ENCODE measurements around the gene TMEM184A. TPM values are rescaled to one million over a fixed set of nuclear protein-coding genes. Genes with fewer than 3 reads are reported as not detected.

The TMEM184A gene
- total and polyA plus RNA-seq, 7 donors, result 0.28 to 60.3 (median 9.3) TPM; not detected in 3

GRCh38 chr7:1567049-1567771 is 11.2 kb upstream of the TMEM184A start:
- WGBS, 2 donors, result 27 to 71% methylated on average over 26 of the region's 26 CpGs
- DNase-seq, result no peak
- H3K4me1 ChIP-seq, result peaks cover 0 to 37% (median 29%) of the 10 kb centered on the region in 4 donors
- H3K27ac ChIP-seq, result no peak overlapping the region
- no peak overlapping the region for H3K4me3 ChIP-seq
- H3K36me3 ChIP-seq, result peaks cover 0 to 31% (median 0%) of the 10 kb centered on the region in 4 donors
- H3K27me3 ChIP-seq, result no peaks in the 10 kb centered on the region
- intact Hi-C loops (cut with DNase I), result no loop called here
- no peaks in the 10 kb centered on the region for H3K9me3 ChIP-seq
- peak in 1 of 2 donors; percentile 17 for TF ChIP-seq POLR2A (IDR thresholded peaks at IDR 0.05)
- no peak for TF ChIP-seq EP300 (IDR thresholded peaks at IDR 0.05)

DNA sequence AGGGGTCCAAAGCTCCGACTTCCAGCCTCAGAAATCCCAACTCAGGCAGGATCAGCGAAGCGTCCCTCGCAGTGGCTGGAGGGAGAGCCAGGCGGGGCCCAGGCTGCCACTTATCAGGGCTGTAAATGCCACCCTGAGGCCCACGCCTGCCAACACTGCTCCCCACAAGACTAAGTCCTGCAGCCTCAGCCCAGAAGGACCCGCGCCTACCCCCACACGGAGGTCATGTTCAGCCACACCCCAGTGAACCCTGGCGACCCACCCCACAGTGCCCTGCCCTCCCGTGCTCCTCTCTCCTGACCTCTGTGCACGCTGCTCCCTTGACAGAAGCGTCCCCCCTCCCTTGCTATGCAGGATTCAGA is 10.7 kb upstream of the TMEM184A start:
- Histone ChIP-seq H3K27me3 (no peaks in the 10 kb centered on the region), H3K27ac (no peak overlapping the region), H3K4me3 (no peak overlapping the region), H3K4me1 (peaks cover 0 to 34% (median 28%) of the 10 kb centered on the region in 4 donors), H3K9me3 (no peaks in the 10 kb centered on the region), H3K36me3 (peaks cover 0 to 31% (median 0%) of the 10 kb centered on the region in 4 donors)
- intact Hi-C loops (cut with DNase I), result no loop called here
- DNase-seq, result no peak
- TF ChIP-seq CTCF (IDR thresholded peaks at IDR 0.05), result no peak
- no peak for TF ChIP-seq POLR2A (IDR thresholded peaks at IDR 0.05)
- TF ChIP-seq POLR2AphosphoS5 (IDR thresholded peaks at IDR 0.05), result no peak
- no peak for TF ChIP-seq EP300 (IDR thresholded peaks at IDR 0.05)
- WGBS, 2 donors, result 22 to 71% methylated on average over 13 of the region's 13 CpGs

DNA sequence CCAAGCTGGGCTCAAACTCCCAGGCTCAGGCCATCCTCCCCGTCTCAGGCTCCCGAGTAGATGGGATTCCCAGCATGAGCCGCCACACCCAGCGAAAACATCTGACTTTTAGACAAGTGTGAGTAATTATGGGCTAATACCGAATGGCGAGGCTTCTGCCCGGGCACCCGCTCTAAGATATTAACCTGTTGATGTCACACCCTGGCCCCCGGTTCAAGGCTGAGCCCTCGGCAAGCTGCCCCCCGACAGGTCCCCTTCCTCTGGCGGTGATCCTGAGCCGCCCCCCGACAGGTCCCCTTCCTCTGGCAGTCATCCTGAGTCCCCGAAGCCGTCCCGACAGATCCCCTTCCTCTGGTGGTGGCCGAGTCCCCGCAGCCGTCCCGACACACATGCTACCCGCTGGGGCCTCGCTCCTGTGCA is 8.6 kb upstream of the TMEM184A start:
- Histone ChIP-seq H3K4me1 (peaks cover 0 to 21% (median 18%) of the 10 kb centered on the region in 4 donors), H3K4me3 (no peak overlapping the region), H3K27me3 (peaks cover 0 to 4% (median 0%) of the 10 kb centered on the region in 3 donors), H3K9me3 (no peaks in the 10 kb centered on the region), H3K36me3 (peaks cover 0 to 31% (median 0%) of the 10 kb centered on the region in 4 donors), H3K27ac (no peak overlapping the region)
- 85 to 91% methylated on average over 23 of the region's 23 CpGs for WGBS, 2 donors
- no peak for DNase-seq
- intact Hi-C loops (cut with DNase I), result no loop called here
- TF ChIP-seq POLR2AphosphoS5 (IDR thresholded peaks at IDR 0.05), result no peak

- Histone ChIP-seq H3K36me3 (peaks cover 0 to 31% (median 0%) of the 10 kb centered on the region in 4 donors), H3K27me3 (peaks cover 0 to 4% (median 0%) of the 10 kb centered on the region in 3 donors), H3K4me3 (no peak overlapping the region), H3K4me1 (peaks cover 0 to 15% (median 14%) of the 10 kb centered on the region in 4 donors), H3K9me3 (no peaks in the 10 kb centered on the region), H3K27ac (no peak overlapping the region)
- TF ChIP-seq POLR2AphosphoS5 (IDR thresholded peaks at IDR 0.05), result no peak
- no peak for TF ChIP-seq POLR2A (IDR thresholded peaks at IDR 0.05)
- intact Hi-C loops (cut with DNase I), result no loop called here
- WGBS, 2 donors, result 84 to 91% methylated on average over 15 of the region's 15 CpGs
- DNase-seq, result no peak
Measured at GRCh38 chr7:1563981-1564602, 8.1 kb upstream of the TMEM184A start.

- H3K9me3 ChIP-seq, result no peaks in the 10 kb centered on the region
- peaks cover 0 to 27% (median 0%) of the 10 kb centered on the region in 4 donors for H3K36me3 ChIP-seq
- no peak for TF ChIP-seq CTCF (IDR thresholded peaks at IDR 0.05)
- TF ChIP-seq POLR2AphosphoS5 (IDR thresholded peaks at IDR 0.05), result no peak
- no peak for TF ChIP-seq EP300 (IDR thresholded peaks at IDR 0.05)
- no peak for TF ChIP-seq POLR2A (IDR thresholded peaks at IDR 0.05)
- no peak for DNase-seq
- intact Hi-C loops (cut with DNase I), result no loop called here
- WGBS, 2 donors, result 79 to 86% methylated on average over 18 of the region's 18 CpGs
- H3K27me3 ChIP-seq, result peaks cover 0 to 4% (median 0%) of the 10 kb centered on the region in 3 donors
- H3K4me3 ChIP-seq, result no peak overlapping the region
- H3K4me1 ChIP-seq, result peaks cover 0 to under 1% (median 0%) of the 10 kb centered on the region in 4 donors
- no peak overlapping the region for H3K27ac ChIP-seq
Measured at GRCh38 chr7:1562597-1563051, 6.6 kb upstream of the TMEM184A start.

DNA sequence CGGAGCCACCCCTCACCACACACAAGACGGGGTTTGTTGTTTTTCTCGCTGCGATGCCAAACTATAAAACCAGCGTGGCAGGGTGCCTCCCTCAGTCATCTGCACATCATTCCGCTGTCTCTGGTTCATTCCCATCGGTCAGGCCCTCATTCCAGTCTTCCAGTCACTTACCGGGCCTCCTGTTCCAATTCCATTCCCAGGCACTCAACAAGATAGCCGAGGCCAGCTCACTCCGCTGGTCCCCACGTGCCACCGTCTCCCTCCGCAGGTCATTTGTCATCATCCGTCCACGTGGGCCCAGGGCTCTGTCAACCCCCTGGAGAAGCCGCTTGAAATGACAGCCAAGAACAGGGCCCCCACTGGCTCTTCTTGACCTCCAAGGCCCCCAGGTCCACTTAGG is 6.1 kb upstream of the TMEM184A start:
- H3K4me3 ChIP-seq, result no peak overlapping the region
- intact Hi-C loops (cut with DNase I), result no loop called here

More for the DNA sequence above, 6.1 kb upstream of the TMEM184A start:
- Histone ChIP-seq H3K36me3 (peaks cover 0 to 21% (median 0%) of the 10 kb centered on the region in 4 donors), H3K27ac (no peak overlapping the region), H3K4me1 (no peaks in the 10 kb centered on the region), H3K27me3 (peaks cover 0 to 4% (median 0%) of the 10 kb centered on the region in 3 donors), H3K9me3 (no peaks in the 10 kb centered on the region)
- DNase-seq, result no peak
- 83 to 87% methylated on average over 16 of the region's 16 CpGs for WGBS, 2 donors
- TF ChIP-seq CTCF (IDR thresholded peaks at IDR 0.05) (no peak), POLR2AphosphoS5 (IDR thresholded peaks at IDR 0.05) (no peak), EP300 (IDR thresholded peaks at IDR 0.05) (no peak), POLR2A (IDR thresholded peaks at IDR 0.05) (no peak)

Data from sigmoid colon (tissue), 7 donors.